DND-41 (cell line): ENCODE measurements around the gene RRP9.

Source experiments
- EZH2 ChIP-seq: IDR thresholded peaks from 3 replicates; pipeline ENCODE4 v1.6.1; 2012; ENCODE audit warnings: borderline replicate concordance, low read depth, mild to moderate bottlenecking, moderate library complexity, low read length, inconsistent platforms; ENCODE audit not compliant: severe bottlenecking
- TF ChIP-seq, protein P1 (sequence below): IDR thresholded peaks from 2 replicates; pipeline ENCODE4 v1.5.1; 2012; ENCODE audit warnings: borderline replicate concordance, low read length, moderate library complexity, mild to moderate bottlenecking; ENCODE audit not compliant: poor library complexity, severe bottlenecking; ENCODE audit errors: extremely low read depth

DNA sequence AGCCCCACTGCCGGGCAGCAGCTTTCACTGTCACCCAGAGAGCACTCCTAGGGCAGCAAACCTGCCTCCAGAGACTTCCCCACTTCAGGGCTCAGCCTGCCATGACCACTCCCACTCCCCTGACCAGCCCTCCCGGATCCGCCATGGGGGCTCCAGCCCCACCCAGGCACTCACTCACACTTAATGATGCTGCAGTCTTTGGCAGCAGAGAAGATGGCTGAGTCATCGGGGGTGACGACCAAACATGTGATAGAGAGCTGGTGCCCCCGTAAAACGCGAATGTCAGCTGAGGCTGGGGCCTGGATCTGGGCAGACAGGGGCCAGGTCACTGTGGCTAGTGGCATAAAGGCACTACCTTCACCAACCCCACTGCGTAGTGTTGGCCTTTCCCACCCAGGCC, 4.7 kb downstream of the RRP9 start:
- TF ChIP-seq, protein P1, sequence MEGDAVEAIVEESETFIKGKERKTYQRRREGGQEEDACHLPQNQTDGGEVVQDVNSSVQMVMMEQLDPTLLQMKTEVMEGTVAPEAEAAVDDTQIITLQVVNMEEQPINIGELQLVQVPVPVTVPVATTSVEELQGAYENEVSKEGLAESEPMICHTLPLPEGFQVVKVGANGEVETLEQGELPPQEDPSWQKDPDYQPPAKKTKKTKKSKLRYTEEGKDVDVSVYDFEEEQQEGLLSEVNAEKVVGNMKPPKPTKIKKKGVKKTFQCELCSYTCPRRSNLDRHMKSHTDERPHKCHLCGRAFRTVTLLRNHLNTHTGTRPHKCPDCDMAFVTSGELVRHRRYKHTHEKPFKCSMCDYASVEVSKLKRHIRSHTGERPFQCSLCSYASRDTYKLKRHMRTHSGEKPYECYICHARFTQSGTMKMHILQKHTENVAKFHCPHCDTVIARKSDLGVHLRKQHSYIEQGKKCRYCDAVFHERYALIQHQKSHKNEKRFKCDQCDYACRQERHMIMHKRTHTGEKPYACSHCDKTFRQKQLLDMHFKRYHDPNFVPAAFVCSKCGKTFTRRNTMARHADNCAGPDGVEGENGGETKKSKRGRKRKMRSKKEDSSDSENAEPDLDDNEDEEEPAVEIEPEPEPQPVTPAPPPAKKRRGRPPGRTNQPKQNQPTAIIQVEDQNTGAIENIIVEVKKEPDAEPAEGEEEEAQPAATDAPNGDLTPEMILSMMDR: no peak
- no peak for TF ChIP-seq EZH2
